ENCODE results near the gene OR51B2. TPM values are rescaled to one million over a fixed set of nuclear protein-coding genes. Genes with fewer than 3 reads are reported as not detected.

OR51B2 gene
- total RNA-seq, 1 experiment from 2014 or later: 17.1 TPM

DNA sequence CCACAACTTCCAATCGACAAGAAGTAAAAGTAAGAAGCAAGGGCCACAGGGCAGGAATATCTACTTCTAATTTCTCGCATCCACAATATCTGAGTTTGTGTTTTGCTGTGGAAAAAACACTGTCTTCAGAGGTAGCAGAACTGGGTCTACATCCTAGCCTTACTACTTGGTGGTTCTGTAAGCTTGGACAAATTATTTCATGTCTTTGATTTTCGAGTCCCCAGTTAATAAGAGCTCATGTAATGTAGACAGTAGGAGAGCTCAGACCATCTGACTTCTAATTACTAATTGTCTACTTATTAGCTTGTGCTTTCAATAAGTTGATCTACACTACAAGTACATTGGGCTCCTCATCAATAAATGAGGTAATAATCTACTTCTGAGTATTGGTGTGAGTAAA, 41.0 kb downstream of the OR51B2 start:
- Histone ChIP-seq H3K79me2 (ENCODE audit: insufficient read depth, low read length) (no peaks in the 10 kb centered on the region), H3K4me1 (ENCODE audit: control insufficient read depth in 1 of 2, insufficient read depth in 2 of 2, low read length in 2 of 2) (peaks cover 18 to 39% of the 10 kb centered on the region in 2 experiments), H3K9me2 (ENCODE audit: insufficient read depth) (no peaks in the 10 kb centered on the region), H3K4me2 (ENCODE audit: low read length) (no peak overlapping the region), H2AFZ (ENCODE audit: low read depth, low read length, poor library complexity, severe bottlenecking) (no peak overlapping the region), H3K36me3 (ENCODE audit: control insufficient read depth in 1 of 2, insufficient read depth in 2 of 2, low read length in 2 of 2) (no peaks in the 10 kb centered on the region; a peak in 1 of 4 replicates), H3K4me3 (replicated peaks in 1 of 2; ENCODE audit: low read depth in 1 of 2, low read length in 2 of 2) (no peak overlapping the region), H3K9me3 (ENCODE audit: control insufficient read depth in 1 of 2, insufficient read depth in 1 of 2, low read depth in 1 of 2, low read length in 2 of 2) (no peaks in the 10 kb centered on the region), H4K20me1 (ENCODE audit: insufficient read depth) (no peaks in the 10 kb centered on the region), H3K27me3 (ENCODE audit: insufficient read depth, low read length) (no peaks in the 10 kb centered on the region), H3K9ac (ENCODE audit: low read length) (no peak overlapping the region), H3K27ac (ENCODE audit: low read depth, low read length) (no peak overlapping the region)
- ATAC-seq (no peak), DNase-seq (ENCODE audit: low read depth, low spot score) (no peak)
- intact Hi-C loops (cut with micrococcal nuclease): no loop called here
- ChIA-PET POLR2A (no interaction called here), RAD21 (ENCODE audit: low non-redundant PET in 1 of 2, low total read pairs in 2 of 2, uncharacterized antibody in 2 of 2, unreplicated experiment in 2 of 2) (no interaction called here), CTCF (interaction anchor here (1.0 kb wide), 1 partner anchor 8 kb away, joined by 3 read pairs; no protein-coding TSS in a partner anchor)
- BruUV-seq (replicated peaks): no TSS peak
- TF ChIP-seq SIN3A (IDR thresholded peaks at IDR 0.05; ENCODE audit: low read depth): no peak
- TF ChIP-seq, protein P1, sequence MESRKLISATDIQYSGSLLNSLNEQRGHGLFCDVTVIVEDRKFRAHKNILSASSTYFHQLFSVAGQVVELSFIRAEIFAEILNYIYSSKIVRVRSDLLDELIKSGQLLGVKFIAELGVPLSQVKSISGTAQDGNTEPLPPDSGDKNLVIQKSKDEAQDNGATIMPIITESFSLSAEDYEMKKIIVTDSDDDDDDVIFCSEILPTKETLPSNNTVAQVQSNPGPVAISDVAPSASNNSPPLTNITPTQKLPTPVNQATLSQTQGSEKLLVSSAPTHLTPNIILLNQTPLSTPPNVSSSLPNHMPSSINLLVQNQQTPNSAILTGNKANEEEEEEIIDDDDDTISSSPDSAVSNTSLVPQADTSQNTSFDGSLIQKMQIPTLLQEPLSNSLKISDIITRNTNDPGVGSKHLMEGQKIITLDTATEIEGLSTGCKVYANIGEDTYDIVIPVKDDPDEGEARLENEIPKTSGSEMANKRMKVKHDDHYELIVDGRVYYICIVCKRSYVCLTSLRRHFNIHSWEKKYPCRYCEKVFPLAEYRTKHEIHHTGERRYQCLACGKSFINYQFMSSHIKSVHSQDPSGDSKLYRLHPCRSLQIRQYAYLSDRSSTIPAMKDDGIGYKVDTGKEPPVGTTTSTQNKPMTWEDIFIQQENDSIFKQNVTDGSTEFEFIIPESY (IDR thresholded peaks at IDR 0.05; ENCODE audit: extremely low read depth, insufficient replicate concordance, low read length): no peak

DNA sequence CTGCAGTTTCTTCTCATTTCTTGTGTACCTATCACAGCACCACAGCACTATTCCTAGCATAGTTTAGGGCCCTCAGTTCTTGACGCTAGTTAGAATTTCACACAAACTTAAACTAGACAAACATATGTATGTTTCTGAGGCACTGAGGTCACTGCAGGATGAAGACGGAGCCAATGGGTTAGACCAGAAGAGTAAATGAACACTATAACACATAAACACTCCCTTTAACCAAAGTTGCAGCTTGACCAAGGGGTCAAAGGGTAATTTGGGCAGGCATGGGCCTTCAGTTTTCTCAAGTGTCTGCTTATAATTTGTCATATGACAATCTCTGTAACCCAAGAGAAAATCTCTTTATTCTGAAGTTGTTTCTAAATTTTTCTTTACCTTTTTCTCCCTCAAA, 41.5 kb downstream of the OR51B2 start:
- BruUV-seq (replicated peaks): no TSS peak

More for the DNA sequence above, 41.5 kb downstream of the OR51B2 start:
- RAD21 ChIA-PET (ENCODE audit: low non-redundant PET in 1 of 2, low total read pairs in 2 of 2, uncharacterized antibody in 2 of 2, unreplicated experiment in 2 of 2): no interaction called here
- Histone ChIP-seq H3K4me3 (replicated peaks in 1 of 2; ENCODE audit: low read depth in 1 of 2, low read length in 2 of 2) (no peak overlapping the region), H3K36me3 (ENCODE audit: control insufficient read depth in 1 of 2, insufficient read depth in 2 of 2, low read length in 2 of 2) (no peaks in the 10 kb centered on the region; a peak in 1 of 4 replicates), H3K27ac (ENCODE audit: low read depth, low read length) (no peak overlapping the region), H3K4me1 (ENCODE audit: control insufficient read depth in 1 of 2, insufficient read depth in 2 of 2, low read length in 2 of 2) (peaks cover 18 to 39% of the 10 kb centered on the region in 2 experiments), H3K9me3 (ENCODE audit: control insufficient read depth in 1 of 2, insufficient read depth in 1 of 2, low read depth in 1 of 2, low read length in 2 of 2) (no peaks in the 10 kb centered on the region), H3K9ac (ENCODE audit: low read length) (no peak overlapping the region), H3K4me2 (ENCODE audit: low read length) (no peak overlapping the region), H2AFZ (ENCODE audit: low read depth, low read length, poor library complexity, severe bottlenecking) (no peak overlapping the region), H3K9me2 (ENCODE audit: insufficient read depth) (no peaks in the 10 kb centered on the region), H4K20me1 (ENCODE audit: insufficient read depth) (no peaks in the 10 kb centered on the region), H3K27me3 (ENCODE audit: insufficient read depth, low read length) (no peaks in the 10 kb centered on the region), H3K79me2 (ENCODE audit: insufficient read depth, low read length) (no peaks in the 10 kb centered on the region)
- no peak for ATAC-seq
- DNase-seq (ENCODE audit: low read depth, low spot score): no peak
- intact Hi-C loops (cut with micrococcal nuclease): no loop called here
- TF ChIP-seq, protein P2, sequence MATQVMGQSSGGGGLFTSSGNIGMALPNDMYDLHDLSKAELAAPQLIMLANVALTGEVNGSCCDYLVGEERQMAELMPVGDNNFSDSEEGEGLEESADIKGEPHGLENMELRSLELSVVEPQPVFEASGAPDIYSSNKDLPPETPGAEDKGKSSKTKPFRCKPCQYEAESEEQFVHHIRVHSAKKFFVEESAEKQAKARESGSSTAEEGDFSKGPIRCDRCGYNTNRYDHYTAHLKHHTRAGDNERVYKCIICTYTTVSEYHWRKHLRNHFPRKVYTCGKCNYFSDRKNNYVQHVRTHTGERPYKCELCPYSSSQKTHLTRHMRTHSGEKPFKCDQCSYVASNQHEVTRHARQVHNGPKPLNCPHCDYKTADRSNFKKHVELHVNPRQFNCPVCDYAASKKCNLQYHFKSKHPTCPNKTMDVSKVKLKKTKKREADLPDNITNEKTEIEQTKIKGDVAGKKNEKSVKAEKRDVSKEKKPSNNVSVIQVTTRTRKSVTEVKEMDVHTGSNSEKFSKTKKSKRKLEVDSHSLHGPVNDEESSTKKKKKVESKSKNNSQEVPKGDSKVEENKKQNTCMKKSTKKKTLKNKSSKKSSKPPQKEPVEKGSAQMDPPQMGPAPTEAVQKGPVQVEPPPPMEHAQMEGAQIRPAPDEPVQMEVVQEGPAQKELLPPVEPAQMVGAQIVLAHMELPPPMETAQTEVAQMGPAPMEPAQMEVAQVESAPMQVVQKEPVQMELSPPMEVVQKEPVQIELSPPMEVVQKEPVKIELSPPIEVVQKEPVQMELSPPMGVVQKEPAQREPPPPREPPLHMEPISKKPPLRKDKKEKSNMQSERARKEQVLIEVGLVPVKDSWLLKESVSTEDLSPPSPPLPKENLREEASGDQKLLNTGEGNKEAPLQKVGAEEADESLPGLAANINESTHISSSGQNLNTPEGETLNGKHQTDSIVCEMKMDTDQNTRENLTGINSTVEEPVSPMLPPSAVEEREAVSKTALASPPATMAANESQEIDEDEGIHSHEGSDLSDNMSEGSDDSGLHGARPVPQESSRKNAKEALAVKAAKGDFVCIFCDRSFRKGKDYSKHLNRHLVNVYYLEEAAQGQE (IDR thresholded peaks at IDR 0.05; ENCODE audit: low read depth): no peak
- TF ChIP-seq, protein P3, sequence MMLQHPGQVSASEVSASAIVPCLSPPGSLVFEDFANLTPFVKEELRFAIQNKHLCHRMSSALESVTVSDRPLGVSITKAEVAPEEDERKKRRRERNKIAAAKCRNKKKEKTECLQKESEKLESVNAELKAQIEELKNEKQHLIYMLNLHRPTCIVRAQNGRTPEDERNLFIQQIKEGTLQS (IDR thresholded peaks at IDR 0.05): no peak
- TF ChIP-seq CEBPB (IDR thresholded peaks at IDR 0.05; ENCODE audit: low read depth): no peak
- no peak for TF ChIP-seq POLR2A (IDR thresholded peaks at IDR 0.05; ENCODE audit: borderline replicate concordance, extremely low read depth, insufficient read depth, insufficient read length)
- TF ChIP-seq RAD21 (IDR thresholded peaks at IDR 0.05; ENCODE audit: low read depth): no peak
- no peak for TF ChIP-seq ELF1 (IDR thresholded peaks at IDR 0.05; ENCODE audit: borderline replicate concordance, low read depth)
- TF ChIP-seq SRF (IDR thresholded peaks at IDR 0.05; ENCODE audit: low read depth): no peak
- TF ChIP-seq ZNF274 (IDR thresholded peaks at IDR 0.05; ENCODE audit: low read depth, low read length): no peak
- TF ChIP-seq TCF7L2 (IDR thresholded peaks at IDR 0.05; ENCODE audit: borderline replicate concordance, extremely low read depth, insufficient read depth, insufficient read length): no peak
- no peak for TF ChIP-seq POLR2AphosphoS5 (IDR thresholded peaks at IDR 0.05; ENCODE audit: low read depth, low read length)
- POLR2A ChIA-PET: no interaction called here
- CTCF ChIA-PET: interaction anchor here (1.0 kb wide), 1 partner anchor 9 kb away, joined by 3 read pairs; no protein-coding TSS in a partner anchor

All from HCT116 (cell line).